DOHH2 (cell line): Measurements from ENCODE around the gene AVPI1.

Experiments used
- H3F3A ChIP-seq: fragments of 200-600 bp; sonication (generic), shearing (Covaris generic); 2 replicates; pipeline ENCODE4 v1.6.0; 2016; ENCODE audit warnings: antibody characterized with exemption, mild to moderate bottlenecking; ENCODE audit not compliant: control insufficient read depth, insufficient read depth
- H3K27ac ChIP-seq: fragments of 200-600 bp; sonication (generic); 2 replicates; pipeline ENCODE4 v1.5.1; 2014; ENCODE audit warnings: low read depth, mild to moderate bottlenecking, low read length, moderate library complexity
- H3K27me3 ChIP-seq: fragments of 200-600 bp; sonication (generic); 2 replicates; pipeline ENCODE4 v1.6.1; 2014; ENCODE audit warnings: mild to moderate bottlenecking, low read length, mixed read lengths; ENCODE audit not compliant: control insufficient read depth
- H3K36me3 ChIP-seq: fragments of 200-600 bp; sonication (generic); 2 replicates; pipeline ENCODE4 v1.6.1; 2014; ENCODE audit warnings: mild to moderate bottlenecking, low read length, moderate library complexity, mixed read lengths; ENCODE audit not compliant: control insufficient read depth
- H3K4me1 ChIP-seq: fragments of 200-600 bp; sonication (generic); 2 replicates; pipeline ENCODE4 v1.6.1; 2014; ENCODE audit warnings: mild to moderate bottlenecking, low read length, mixed read lengths; ENCODE audit not compliant: control insufficient read depth
- H3K4me2 ChIP-seq: fragments of 200-600 bp; sonication (generic); 2 replicates; pipeline ENCODE4 v1.6.0; 2014; ENCODE audit warnings: mild to moderate bottlenecking, low read length, moderate library complexity
- H3K4me3 ChIP-seq: fragments of 200-600 bp; sonication (generic); 2 replicates; pipeline ENCODE4 v1.5.1; 2014; ENCODE audit warnings: mild to moderate bottlenecking, low read length, mixed read lengths
- H3K79me2 ChIP-seq: fragments of 200-600 bp; sonication (generic); 2 replicates; pipeline ENCODE4 v1.6.1; 2014; ENCODE audit warnings: mild to moderate bottlenecking, low read length, mixed read lengths; ENCODE audit not compliant: control insufficient read depth
- H3K9me2 ChIP-seq: fragments of 200-600 bp; sonication (generic); replicated peaks from 2 replicates; pipeline ENCODE4 v1.6.1; 2014; ENCODE audit warnings: mild to moderate bottlenecking, low read length, mixed read lengths; ENCODE audit not compliant: control insufficient read depth
- H3K9me3 ChIP-seq: fragments of 200-600 bp; sonication (generic); 2 replicates; pipeline ENCODE4 v1.6.1; 2014; ENCODE audit warnings: antibody characterized with exemption, low read length, mixed read lengths; ENCODE audit not compliant: control insufficient read depth, insufficient read depth
- H4K20me1 ChIP-seq: fragments of 200-600 bp; sonication (generic); 2 replicates; pipeline ENCODE4 v1.6.0; 2014; ENCODE audit warnings: low read depth, mild to moderate bottlenecking, antibody characterized with exemption, low read length, moderate library complexity; ENCODE audit not compliant: control insufficient read depth, insufficient read depth
- CTCF ChIP-seq: fragments of 200-600 bp; sonication (generic); IDR thresholded peaks from one replicate; pipeline ENCODE4 v1.5.1; 2014; ENCODE audit warnings: antibody characterized with exemption, mild to moderate bottlenecking, low read depth, low read length; ENCODE audit not compliant: poor library complexity, severe bottlenecking
- EZH2phosphoT487 ChIP-seq: fragments of 200-600 bp; sonication (generic); IDR thresholded peaks from 2 replicates; pipeline ENCODE4 v1.6.1; 2017; ENCODE audit warnings: borderline replicate concordance, mild to moderate bottlenecking, antibody characterized with exemption, low read length, moderate library complexity, mixed read lengths

AVPI1 gene

DNA sequence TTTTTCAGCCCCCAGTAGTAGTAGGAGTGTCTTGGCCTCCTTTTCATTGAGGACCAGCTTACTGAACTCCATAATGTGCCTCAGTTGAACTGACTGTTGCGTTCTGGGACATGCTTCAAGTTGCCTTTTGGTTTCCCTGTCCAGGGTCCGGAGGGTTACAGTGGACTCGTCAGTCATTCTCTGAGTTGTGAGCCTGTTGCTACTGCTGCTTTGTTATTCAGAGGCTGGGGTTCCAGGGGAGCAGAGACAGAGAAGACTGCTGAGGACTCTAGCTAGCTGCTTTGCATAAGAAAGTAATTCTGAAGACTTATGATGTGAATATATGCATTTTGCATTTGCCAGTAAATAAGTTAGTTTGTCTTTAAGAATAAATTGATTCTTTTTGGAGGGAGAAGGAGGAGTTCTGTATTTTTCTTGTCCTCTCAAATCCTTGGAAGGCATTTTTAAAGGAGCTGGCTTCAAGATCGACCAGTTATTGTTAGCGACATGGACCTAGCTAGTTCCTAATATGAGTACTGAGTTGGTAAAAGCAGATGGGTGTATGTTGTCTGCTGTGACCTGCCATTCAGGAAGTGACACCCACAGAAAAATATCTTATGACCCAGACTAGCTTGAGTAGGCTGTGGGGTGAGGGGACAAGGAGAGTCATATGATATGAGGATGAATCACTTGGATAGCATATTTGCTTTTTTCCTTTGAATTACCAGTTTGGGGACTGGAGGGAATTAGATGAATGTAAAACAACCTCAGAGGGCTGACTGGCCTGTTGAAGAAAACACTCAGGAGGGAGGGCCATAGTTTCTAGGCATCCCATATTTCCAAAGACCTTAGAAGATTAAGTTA lies 38.3 kb downstream of the AVPI1 start:
- no peak overlapping the region for H3K4me3 ChIP-seq

DNA sequence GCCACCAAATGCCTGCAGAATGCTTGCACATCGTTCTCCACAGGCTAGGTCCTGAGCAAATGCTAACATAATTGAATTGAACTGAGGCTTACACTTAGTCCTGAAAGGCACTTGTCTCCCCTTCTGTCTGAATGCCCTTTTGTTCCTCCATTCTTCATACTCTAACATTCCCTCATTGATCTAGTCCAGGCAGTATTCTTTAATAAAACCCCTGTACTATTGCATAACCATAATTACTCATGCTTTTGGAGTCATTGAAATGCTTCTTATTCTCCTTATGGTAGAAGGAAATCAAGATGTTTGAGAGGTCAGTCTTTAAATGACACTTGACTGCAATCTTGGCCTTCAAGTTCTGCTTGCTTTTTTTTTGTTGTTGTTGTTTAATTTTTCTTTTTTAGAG lies 39.5 kb downstream of the AVPI1 start:
- Histone ChIP-seq H3K36me3 (peaks cover 20% of the 10 kb centered on the region), H3K79me2 (peaks cover 21% of the 10 kb centered on the region), H3K27me3 (no peaks in the 10 kb centered on the region), H4K20me1 (no peaks in the 10 kb centered on the region), H3K9me2 (no peaks in the 10 kb centered on the region), H3K4me1 (peaks cover 11% of the 10 kb centered on the region), H3F3A (no peaks in the 10 kb centered on the region), H3K27ac (no peak overlapping the region), H3K9me3 (no peaks in the 10 kb centered on the region), H3K4me2 (no peak overlapping the region), H3K4me3 (no peak overlapping the region)
- TF ChIP-seq CTCF = no peak
- no peak for TF ChIP-seq EZH2phosphoT487

More for the DNA sequence above, 38.3 kb downstream of the AVPI1 start:
- TF ChIP-seq CTCF = no peak
- TF ChIP-seq EZH2phosphoT487 = no peak
- H3K9me3 ChIP-seq = no peaks in the 10 kb centered on the region
- H3K79me2 ChIP-seq = peaks cover 17% of the 10 kb centered on the region
- H3K27ac ChIP-seq = no peak overlapping the region
- peaks cover 11% of the 10 kb centered on the region for H3K4me1 ChIP-seq
- peaks cover 31% of the 10 kb centered on the region for H3K36me3 ChIP-seq
- no peaks in the 10 kb centered on the region for H4K20me1 ChIP-seq
- H3K4me2 ChIP-seq = peak overlapping the region; percentile 26
- H3K9me2 ChIP-seq = no peaks in the 10 kb centered on the region
- no peaks in the 10 kb centered on the region for H3F3A ChIP-seq
- H3K27me3 ChIP-seq = no peaks in the 10 kb centered on the region

GRCh38 chr10:97644936-97645335 lies 42.1 kb downstream of the AVPI1 start:
- Histone ChIP-seq H3K79me2 (peaks cover 33% of the 10 kb centered on the region), H3K4me3 (no peak overlapping the region), H4K20me1 (peaks cover 5% of the 10 kb centered on the region; the same call in 1 of the 2 replicates), H3K27me3 (no peaks in the 10 kb centered on the region), H3K36me3 (peaks cover 7% of the 10 kb centered on the region), H3K9me3 (no peaks in the 10 kb centered on the region), H3K4me2 (no peak overlapping the region), H3F3A (no peaks in the 10 kb centered on the region), H3K27ac (no peak overlapping the region), H3K4me1 (peaks cover 25% of the 10 kb centered on the region), H3K9me2 (no peaks in the 10 kb centered on the region)
- TF ChIP-seq EZH2phosphoT487 (no peak), CTCF (no peak)
